ENCODE results near the gene ANXA3.

ANXA3 gene

DNA sequence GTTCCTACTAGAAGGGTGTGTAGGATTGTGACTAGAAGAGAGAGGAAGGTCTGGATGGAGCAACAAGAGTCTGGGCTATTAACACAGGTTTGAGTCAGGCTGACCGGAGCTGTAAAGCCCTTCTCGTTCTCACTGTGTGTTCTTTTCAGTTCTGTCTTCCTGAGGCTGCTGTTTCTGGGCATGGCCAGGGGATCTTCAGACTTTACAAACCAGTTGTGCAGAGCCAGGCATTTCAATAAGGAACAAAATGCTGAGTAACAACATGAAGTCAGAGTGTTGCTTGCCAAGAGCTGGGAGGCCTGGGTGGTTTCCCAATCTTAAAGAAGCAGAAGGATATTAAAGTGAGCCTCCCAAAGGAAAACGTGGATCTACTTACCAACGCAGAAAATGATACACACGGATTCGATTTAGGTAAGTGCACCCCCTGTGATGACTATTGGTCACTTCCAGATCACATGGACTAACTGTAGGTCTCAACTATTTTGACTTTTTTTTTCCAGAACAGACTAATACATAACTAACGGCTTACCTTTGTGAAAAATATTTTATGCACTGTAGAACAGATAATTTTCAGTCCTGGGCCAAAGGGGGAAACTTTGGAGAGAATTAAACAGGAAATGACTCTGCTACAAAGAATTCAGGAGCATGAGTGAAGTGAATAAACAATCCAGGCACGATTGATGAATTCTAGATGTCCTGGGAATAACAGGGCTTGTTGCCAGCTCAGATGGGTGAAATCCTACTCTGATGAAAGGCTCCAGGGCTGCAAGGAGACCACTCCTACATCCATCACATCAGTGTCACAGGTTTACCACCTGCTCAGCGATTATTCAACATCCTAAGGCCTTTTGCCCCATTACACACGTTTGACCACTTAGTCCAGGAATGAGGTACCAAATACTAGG is 94.5 kb downstream of the ANXA3 start:
- DNase-seq, result peak in 1 of 2 donors; percentile 42

DNA sequence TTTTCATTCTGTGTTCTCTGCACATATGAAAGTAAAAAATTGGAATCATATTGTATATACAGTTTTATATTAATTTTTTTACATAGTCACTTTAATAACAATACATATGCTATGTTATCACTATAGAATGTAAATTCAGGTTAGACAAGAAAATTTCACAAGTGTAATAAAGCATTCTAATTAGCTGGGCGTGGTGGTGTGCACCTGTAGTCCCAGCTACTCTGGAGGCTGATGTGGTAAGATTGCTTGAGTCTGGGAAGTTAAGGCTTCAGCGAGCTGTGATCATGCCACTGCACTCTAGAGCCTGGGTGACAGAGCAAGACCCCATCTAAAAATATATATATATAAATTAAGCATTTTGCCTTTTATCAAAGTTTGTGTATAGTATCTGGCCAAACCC is 95.7 kb downstream of the ANXA3 start:
- no peak for DNase-seq

DNA sequence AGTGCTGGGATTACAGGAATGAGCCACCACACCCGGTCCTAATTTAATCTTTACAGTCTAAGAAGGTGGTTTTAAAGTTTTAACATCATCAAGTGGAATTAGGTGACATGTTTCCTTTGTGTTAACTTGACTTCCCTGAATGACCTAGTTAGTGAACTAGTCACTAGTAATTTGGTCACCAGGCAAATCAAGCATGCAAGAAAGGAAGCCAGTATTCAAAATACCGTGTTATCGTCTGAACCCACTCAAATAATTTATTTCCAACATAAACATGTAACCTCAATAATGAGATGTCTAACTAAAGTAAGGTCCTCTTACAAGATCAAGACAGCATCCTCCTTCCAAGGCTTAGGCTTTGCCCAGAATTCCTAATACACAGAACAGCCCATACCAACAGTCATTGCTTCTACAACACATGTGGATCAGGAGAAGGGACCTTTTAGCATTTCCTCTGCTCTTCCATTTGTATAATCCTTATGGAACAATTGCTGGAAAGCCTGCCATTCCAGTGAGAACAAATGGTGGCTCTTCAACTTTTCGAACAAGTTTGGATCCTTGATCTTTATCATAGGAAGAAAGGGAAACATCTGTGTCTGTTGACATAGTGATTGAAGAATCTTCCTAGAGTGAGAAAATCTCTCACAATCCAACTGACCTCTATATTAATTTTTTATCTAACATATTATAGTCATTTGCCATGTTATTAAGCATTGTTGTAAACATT is 97.2 kb downstream of the ANXA3 start:
- no peak for DNase-seq

DNA sequence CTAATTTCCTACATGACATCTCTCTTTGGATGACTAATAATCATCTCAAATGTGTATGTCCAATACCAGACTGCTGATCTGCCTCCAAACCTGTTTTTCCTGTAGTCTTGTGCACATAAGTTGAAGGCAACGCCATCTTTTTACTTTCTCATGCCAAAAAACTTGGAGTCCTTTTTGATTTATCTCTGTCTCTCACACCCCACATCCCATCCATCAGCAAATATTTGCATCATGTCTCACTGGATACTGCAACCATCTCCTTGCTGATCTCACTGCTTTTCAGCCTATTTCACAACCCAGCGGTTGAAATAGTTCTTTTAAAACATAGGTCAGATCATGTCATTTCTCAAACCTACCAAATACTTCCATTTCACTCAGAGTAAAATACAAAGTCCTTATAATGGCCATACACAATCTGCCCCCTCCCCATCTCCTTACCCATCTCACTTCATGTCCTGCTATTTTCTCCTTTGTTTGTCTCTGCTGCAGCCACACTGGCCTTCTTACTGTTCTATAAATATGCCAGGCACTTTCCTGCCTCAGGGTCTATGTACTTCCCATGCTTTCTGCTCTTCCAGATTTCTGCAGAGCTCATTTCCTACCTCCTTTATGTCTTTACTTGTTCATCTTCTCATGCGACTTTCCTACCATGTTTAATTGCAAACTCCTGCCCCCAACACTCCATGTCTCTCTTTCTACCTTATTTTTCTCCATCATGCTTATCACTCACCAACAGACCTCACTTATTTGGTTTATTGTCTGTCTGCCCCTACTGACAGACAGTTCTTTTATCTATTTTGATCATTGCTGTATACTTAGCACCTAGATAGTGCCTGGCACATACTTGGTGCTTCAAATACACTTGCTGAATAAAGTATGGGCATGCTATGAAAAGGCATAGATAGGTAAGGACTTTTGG is 98.8 kb downstream of the ANXA3 start:
- no peak for DNase-seq

DNA sequence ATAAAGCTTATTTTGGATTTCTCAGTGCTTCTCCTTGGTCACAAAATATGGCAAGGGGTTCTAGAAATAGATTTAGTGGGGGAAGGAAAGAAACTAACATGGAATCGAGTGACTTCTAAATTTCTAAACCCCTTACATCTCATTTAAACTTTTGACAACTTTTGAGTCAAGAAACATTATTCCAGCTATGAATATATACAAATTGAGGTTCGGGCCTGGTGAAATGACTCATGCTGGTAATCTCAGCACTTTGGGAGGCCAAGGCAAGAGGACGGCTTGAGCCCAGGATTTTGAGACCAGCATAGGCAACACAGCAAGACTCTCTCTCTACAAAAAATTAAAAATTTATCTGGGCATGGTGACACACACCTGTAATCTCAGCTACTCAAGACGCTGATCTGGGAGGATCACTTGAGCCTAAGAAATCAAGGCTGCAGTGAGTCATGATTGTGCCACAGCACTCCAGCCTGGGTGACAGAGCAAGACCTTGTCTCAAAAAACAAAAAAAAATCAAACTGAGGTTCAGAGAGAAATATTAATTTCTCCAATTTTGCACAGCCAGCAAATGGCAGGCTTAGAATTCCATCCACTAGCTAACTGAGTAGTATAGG is 99.8 kb downstream of the ANXA3 start:
- DNase-seq, result no peak

DNA sequence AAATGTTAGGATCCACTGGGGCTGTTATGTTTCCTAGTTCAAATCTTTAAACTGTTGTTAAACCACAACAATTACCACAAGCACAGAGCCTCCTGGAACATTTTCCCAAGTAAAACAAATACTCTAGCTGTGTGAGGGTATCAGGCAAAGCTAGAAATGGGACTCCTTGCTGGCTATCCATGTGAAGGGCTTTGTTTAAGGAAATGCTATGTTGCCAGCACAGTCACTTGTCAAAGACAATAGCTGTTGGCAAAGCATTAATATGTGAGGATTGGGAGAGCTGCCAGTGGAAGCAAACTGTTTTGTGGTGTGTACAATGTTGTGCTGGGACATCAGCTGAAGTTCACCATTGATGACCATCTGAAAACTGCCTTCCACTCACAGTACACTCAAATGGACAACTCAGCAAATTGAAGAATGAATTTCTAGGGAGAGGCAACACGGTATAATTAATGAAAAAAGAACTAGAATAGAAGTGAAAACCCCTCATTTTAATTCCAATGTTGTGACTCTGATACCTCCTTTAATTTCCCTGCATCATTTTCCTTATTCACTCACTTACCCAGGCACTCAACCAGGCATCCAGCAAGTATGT is 100.8 kb downstream of the ANXA3 start:
- DNase-seq, result no peak

DNA sequence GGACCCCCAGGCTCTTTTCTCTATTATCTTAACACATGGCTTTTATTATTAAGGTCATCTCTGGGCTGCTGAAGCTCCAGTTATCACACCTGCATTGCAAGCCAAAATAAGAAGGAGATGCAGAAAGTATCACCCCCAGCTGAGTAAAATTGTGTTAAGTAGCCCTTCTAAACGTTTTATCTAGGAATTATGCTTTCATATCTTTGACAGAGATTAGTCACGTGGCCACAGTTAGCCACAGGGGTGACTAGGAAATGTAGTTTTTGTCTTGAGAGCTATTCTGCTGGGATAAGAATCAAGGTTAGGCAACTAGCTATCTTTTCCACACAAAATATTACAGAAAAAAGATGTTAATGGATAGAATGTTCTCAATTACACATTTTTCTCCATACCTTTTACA is 102.1 kb downstream of the ANXA3 start:
- no peak for DNase-seq

DNA sequence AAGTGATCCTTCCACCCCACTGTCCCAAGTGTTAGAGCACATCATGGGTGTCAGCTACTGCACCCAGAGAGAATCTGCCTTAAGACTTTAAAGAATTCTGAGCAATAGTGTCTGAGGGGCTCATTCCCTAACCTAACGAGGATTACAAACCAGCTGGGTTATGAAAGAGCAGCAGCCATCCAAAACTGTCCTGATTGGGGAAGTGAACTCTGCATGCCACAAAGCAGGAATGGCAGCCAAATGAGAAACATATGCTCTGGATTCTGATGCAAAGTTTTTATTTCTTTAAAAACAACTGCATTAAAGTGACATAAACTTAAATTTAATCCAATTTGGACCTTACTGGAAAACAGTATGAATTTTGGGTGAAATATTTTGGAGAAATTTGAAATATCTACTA is 103.2 kb downstream of the ANXA3 start:
- no peak for DNase-seq

DNA sequence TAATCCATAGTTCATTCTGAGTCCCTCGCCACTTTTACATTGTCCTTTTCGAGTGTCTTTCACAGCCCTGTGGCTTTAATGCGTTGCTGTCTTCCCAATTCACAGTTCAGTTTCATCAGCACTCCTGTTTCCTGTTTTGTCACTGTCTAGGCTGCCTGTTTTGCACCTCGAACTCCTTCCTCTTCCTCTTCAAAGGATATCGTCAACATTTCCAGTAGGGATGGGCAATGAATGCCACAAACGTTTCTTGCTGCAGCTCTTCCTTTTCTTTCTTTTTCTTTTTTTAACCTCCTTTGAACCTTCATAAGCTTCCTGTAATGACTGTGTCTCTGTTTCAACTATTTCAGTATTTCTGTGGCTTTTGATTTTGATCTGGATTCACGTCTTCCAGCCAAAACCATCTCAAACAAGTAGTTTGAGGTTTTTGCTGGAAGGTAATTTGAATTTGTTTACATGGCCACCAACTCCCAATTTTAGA is 105.4 kb downstream of the ANXA3 start:
- DNase-seq, result peak; percentile 13 to 25

DNA sequence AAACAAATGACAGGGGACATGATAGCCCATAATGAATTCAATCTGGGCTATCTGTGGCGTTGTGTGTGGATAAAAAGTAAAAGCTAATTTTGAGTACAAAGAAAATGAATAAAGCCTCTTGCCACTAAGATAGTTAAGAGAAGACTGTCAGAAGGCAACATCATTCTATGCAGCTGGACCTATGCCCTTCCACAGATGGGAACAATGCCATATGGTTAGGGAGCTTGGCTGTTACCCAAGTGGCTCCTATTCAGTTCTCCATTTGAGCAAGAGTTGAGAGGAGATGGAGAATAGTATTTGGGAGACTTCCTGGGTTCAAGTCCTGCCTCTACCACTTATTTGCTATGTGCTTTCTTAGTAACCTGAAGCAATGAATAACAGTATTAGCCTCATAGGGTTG is 107.7 kb downstream of the ANXA3 start:
- DNase-seq, result no peak

DNA sequence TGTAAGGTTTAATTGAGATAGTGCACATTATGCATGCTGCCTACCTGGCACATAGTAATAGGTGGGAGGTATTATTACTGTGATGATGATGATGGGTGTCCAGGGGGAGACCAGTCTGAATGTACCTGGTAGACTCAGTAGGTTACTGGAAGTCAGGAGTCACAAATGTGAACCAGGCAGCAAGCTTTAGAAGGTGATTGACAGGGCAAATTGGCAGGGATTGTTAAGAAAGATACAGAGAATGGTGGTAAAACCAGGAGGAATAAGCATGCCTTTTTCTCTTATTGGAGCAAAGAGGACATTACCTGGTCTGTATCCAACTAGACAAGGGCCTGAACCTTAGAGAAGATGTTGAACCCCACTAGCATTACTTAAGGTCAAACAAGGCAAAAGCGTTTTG is 108.1 kb downstream of the ANXA3 start:
- no peak for DNase-seq

Measured in CD4-positive, alpha-beta T cell treated with Interleukin-4 for 1 hour (primary cell).